GM19455 (cell line): ENCODE measurements around the gene ATP8B1.

Source experiments
- ATAC-seq: cut with Tn5 transposase; IDR thresholded peaks from one replicate; pipeline ENCODE4 v1.9.1; 2021; ENCODE audit not compliant: unreplicated experiment

The ATP8B1 gene

DNA sequence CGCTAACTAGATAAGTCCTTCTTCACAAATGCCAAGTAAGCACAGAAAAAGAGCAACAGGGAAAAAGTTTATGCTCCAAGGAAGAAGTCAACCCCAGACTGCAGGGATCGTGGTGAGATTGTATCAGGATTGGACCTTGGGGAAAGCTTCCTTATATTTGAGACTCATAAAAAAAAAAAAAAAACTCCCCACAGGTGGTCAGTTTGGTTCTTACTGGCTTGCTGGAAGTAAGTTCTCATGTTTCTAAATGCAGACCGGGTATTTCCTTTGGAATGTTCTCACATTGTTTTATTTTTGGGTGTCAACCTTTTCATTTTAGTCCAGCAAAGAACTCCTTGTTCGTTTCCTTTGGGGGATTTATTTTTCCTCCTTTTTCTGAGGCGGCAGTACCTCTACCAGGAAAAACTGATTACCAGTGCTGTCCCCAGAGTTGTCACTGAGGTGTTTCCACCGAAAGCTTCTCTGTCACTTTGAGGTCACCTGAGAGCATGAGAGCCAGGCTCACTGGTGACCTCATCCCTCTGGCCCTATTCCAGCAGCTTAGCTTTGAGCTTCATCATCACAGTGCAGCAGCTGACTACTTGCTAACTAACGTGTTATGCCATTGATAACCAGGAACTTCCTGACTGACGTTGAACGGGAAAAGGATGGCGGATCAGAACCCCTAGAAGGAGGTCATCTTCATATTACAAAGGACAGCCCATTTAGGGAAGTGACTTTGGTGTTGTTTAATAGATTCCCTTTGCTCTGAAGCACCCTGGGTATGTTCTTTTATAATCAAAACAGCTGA, 16.8 kb upstream of the ATP8B1 start:
- ATAC-seq = no peak

DNA sequence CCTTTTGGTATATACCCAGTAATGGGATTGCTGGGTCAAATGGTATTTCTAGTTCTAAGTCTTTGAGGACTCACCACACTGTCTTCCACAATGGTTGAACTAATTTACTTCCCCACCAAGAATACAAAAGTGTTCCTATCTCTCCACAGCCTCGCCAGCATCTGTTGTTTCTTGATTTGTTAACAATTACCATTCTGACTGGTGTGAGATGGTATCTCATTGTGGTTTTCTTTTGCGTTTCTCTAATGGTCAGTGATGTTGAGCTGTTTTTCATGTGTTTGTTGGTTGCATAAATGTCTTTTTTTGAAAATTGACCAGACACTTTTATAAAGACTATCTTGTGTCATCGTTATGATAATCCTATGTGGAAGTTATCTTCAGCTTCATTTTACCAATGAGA, 16.0 kb upstream of the ATP8B1 start:
- no peak for ATAC-seq

DNA sequence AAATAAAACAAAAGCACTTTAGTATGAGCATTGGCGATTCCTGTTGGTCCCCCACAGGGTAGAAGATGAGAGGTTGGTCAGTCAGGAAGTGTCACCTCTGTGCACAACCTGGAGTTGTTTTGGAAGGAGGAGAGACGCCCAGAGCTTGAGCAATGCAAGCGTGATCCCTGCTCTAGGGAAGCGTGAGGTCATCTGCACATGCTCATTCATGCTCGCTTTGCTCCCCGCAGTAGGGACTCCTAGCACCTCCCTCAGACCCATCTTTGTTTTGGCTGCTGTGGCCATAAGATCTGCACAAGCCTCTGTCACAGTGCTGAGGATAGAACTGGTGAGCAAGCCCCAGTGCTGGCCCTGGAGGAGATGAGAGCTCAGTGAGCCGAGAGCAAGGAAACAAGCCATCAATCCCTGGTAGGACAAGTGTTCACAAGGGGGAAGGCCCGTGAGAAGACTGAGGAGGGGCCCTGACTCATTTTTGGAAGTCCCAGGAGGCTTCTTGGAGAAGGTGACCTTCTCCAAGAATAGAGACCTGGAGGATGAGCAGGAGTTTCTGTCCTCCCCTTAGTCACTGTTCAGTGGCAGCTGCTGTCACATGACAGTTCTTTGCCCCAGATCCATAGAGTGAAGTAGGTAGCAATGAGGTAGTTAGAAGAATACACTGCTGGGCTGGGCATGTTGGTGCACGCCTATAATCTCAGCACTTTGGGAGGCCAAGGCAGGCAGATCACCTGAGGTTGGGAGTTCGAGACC, 13.3 kb upstream of the ATP8B1 start:
- ATAC-seq = no peak

DNA sequence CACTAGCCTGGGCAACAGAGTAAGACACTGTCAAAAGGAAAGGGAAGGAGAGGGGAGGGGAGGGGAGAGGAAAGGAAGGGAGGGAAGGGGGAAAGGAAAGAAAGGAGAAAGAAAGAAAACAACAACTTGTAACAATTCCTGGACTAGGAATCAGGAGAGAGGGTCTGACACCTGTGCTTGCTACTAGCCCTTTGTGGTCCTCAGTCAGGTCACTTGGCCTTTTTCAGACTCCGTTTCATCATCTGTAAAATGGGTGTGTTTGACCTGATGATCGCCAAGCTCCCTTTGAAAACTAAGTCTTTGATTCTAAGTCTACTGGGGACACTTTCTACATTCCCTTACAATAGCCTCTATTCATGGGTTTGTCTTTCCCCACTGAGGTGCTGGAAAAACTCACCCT, 11.4 kb upstream of the ATP8B1 start:
- no peak for ATAC-seq

DNA sequence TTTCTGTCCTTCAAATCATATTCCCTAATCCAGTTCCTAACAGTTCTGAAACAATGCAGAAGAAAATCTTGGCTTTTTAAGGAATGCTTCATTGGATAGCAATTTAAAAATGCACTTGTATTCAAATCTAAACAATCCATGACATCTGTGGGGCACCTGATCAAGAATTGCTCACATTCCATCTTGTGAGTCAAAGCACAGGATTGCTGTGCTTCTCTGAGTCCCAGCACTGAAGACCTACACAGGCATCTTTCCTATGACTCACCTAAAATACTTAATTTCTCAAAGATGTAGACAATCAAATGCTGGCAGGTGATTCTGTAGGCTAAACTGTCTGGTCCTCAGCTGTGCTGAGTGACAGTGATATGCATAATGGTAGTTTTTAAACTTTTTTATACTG, 10.1 kb upstream of the ATP8B1 start:
- ATAC-seq = no peak

DNA sequence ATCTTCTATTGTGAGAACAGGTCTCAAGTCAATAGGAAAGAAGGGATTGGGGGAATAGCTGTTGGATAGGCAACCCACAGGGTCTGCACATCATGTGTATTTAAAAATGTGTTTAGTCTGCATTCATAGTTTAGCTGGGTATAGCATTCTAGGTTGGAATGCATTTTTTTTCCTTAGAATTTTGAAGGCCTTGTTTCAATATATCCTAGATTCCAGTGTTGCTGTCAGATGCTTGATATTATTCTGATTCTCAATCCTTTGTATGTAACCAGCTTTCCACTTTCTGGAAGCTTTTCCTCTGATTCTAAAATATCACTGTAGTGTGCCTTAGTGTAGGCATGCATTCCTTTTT, 9.0 kb upstream of the ATP8B1 start:
- ATAC-seq = no peak

DNA sequence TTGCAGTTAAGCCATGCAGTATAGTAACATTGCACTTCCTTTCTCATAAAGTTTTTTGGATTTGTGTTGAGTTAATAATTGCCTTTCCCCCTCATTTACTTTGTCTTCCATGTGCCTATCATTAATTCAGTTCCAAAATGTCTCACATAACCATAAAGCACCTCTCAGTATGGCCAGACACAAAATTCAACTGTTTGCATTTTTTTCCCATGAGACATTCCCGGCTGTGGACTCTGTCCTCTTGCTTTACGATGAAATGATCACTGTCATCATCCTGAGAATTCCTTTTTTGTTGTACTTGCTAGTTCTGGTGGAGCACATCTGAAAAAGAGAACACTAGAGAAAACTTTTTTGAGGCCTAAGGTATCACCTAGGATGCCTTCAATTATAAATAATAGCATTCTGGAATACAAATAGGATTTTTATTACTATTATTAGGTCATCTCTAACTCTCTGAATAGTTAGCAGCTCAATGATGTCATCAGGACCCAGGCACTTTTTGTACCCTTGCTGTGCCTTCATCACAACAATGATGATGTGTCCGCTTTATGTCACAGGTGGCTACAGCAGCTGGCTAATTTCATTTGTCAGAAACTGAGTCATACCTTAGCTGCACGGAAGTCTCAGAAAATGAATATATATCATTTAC, 8.5 kb upstream of the ATP8B1 start:
- no peak for ATAC-seq

DNA sequence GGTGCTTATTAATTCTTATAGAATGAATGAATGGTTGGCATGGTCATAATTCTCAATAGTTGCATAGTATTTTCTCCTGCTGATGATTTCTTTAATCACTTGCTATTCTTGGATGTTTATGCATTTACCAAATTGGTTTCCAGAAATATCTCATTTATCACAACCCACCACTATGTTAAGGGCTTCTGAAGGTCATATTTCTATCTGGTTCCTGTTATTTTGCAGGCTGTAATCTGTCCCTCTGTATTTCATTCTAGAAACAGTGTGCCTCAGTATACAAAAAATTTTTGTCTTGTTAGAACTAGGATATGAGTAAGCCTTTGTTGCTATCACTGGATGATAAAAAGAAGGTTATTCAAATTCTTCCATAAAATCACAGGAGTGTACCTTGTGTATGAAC, 6.1 kb upstream of the ATP8B1 start:
- no peak for ATAC-seq

DNA sequence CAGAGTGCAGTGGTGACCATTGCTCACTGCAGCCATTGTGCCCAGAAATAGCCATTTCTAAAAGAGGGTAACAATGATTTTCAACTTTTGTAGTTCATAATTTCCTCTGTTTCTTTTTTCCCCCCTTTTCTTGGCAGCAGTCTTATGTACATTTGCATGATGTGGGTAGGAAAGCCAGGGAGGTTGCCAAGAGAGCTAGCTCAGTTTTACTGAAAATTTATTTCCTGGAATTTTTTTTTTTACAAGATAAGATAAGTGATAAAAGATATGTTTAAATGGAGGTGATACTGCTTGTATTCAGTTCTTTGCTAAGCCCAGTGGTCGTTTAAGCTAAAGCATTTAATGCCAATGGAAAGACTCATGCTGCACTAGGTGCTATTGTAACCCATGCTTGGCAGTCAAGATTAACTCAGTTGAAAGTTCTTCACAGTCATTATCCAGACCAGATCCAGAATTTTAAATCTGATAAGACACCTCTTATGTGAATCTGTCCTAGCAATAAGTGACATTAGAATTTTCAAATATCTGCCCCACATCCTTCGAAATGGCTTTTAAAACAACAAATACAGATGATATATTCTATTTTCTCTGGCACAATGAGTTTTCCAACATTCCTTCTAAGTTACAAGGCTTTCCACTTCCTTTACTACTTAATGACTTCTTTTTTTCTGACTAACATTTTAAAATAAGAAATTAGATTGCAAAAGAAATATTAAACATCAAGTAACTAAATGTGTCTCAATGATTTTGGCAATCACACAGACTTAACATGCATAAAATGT, 4.4 kb upstream of the ATP8B1 start:
- ATAC-seq = no peak

DNA sequence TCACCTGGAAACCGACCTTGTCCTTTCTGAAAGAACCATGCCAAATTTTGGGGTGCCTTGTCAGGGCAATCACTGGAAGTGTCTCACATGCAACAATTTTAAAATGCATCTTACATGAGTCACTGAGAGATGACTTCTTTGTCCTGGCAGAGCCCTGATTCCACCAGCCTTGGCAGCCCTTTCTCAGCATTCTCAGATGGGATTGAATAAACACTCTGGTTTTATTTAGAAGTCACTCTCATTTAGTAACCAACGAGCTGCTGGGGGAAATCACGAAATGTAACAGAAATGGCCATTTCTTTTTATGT, 3.8 kb upstream of the ATP8B1 start:
- ATAC-seq = no peak

DNA sequence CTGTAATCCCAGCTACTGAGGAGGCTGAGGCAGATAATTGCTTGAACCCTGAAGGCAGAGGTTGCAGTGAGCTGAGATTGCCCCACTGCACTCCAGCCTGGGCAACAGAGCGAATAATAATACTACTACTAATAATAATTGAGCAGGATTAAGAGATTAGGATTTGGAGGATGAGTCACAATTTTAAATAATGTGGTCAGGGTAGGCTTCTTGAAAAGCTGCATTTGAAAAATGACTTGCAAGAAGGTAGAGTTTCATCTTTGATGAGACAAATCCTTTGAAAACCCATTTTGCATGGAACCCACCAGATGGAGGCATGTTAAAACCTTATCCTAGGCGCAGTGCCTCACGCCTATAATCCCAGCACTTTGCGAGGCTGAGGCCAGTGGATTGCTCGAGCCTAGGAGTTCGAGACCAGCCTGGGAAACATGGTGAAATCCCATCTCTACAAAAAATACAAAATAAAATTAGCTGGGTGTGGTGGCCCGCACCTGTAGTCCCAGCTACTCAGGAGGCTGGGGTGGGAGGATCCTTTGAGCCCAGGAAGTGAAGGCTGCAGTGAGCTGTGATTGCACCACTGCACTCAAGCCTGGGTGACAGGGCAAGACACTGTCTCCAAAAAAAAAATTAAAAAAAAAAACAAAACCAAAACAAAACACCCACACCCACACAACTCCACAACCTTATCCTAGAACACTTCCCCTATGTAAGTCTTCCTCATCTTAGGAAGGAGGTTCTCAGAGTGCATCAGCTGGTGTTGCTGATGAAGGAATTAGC, 3.3 kb upstream of the ATP8B1 start:
- ATAC-seq = no peak

DNA sequence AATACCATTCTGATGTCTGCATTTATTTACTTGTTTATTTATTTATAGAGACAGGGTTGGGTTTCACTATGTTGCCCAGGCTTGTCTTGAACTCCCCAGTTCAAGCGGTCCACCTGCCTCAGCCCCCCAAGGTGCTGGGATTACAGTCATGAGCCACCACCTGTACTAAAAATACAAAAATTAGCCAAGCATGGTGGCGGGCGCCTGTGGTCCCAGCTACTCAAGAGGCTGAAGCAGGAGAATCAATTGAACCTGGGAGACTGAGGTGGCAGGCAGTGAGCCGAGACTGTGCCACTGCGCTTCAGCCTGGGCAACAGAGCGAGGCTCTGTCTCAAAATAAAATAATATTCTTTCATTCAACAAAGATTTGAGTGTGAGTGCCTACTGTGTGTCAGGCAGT, 2.0 kb upstream of the ATP8B1 start:
- ATAC-seq = no peak

DNA sequence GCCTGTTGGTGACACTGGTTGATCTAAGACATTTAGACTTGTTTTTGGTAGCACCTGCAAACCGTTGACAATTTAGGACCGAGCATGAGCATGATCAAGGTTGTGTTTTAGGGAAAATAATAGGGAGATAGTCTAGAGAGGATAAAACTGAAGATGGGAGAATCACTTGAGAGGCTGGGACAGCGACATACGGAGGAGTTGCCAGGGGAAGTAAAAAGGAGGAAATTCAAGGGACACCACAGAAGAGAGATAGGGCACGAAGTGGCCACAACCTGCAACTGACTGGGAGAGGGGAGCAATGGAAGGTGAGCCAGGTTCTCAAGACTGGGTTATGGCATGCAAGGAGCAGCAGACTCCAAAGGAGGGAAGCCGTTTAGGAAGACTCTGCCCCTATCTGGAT, 1.4 kb upstream of the ATP8B1 start:
- no peak for ATAC-seq

DNA sequence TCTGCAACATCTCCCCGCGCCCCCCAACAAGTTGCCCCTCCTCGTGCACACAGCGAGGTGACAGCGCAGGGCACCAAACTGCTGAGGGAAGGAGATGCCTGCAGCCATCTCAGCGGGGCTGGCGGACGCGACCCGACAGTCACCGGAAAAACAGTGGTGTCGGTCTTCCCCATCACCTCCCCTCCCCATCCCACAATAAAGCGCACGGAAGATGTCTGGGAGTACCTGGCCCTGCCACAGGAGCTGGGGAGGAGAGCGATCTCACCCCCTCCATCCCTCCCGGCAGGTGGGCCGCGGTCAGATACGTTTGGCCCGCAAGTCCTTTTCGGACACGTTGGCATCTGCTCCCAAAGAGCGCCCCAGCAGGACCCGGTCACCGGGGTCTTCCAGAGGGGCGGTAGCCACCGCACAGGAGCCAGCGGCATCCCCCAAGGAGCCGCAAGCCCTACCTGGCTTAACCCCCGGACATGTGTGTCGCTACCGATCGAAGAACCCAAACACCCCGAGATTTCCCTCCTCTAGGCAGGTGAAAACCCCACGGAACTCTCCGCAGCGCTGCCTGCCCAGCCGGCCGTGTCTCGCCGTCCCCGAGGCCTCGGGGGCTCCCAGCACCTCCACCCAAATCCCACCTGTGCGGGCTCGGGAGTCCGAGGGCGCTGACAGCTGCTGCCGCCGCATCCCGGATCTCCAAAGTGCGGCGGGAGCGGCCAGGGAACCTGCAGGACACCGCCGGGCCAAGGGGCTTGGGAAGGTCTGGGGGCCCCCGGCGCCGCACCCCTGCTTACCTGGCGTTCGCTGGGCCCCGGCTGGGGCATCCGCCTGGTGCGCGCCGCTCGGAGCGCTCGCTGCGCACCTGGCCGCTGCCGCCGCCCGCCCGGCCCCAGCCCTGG, 657 bp downstream of the ATP8B1 start:
- ATAC-seq = peak; percentile 66

DNA sequence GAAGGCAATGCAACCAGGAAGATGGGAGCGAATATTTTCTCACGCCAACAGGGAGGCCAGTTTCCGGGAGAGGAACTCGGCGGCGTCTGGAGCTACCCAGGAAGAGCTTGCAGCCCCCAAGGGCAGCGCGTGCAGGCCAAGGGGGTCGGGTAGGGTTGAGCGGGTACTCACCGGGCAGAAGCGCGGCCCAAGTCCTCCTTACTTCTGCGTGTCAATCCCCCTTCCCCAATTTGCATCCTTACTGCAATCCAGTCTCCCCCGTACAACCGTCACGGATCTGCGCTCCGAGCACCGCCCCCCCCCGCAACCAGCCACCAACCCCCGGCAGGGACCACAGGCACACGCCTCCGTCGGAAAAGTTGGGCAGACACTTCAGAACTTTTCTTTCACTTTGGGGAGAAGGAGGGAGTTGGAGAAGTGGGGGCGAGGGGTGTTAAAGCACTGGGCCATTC, 1.3 kb downstream of the ATP8B1 start:
- ATAC-seq = no peak

DNA sequence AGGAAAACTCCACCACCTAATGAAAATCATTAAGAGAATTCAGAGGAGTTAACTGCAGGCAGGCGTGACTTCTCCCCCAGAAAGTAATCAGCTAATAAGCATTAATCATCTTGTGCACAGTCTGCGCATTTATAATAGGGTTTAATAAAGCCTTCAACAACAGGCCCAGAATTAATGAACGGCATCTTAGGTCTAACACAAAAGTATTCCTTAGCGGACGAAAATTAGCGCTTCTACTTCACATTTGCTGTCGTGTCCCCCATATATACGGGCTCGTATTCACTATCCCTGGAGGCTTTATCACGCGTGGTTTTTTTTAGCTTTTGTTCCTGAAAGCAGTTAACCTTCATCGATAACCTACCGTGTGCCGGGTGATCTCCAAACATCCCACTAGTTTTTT, 1.8 kb downstream of the ATP8B1 start:
- no peak for ATAC-seq

DNA sequence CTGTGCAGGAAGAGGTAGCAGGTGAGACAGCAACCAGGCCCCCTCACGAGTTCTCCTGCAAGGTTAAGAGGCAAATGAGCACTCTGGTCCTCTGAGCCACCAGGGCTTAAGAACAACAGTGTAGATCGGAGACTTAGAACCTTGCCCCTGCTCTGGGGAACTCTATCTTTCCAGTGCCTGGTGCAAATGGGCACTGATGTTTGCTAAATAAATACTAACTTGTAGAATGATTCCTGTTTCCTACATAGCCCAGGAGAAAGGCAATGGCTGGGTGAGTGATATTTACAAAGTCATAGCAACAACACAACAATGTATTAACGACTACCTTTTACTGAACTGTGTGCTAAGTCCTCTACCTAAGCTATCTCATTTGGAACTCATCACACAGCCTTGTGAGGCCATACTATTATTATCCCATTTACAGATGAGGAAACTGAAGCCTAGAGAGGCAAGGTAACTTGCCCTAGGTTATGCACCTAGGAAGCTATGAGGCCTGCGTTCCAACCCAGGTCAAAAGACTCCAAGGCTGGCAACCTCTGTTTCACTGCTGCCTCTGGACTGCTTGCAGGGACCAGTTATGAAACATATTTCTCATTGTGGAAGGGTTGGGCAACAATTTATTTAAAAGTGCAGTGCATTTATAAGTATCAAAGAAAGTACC, 4.3 kb downstream of the ATP8B1 start:
- no peak for ATAC-seq

DNA sequence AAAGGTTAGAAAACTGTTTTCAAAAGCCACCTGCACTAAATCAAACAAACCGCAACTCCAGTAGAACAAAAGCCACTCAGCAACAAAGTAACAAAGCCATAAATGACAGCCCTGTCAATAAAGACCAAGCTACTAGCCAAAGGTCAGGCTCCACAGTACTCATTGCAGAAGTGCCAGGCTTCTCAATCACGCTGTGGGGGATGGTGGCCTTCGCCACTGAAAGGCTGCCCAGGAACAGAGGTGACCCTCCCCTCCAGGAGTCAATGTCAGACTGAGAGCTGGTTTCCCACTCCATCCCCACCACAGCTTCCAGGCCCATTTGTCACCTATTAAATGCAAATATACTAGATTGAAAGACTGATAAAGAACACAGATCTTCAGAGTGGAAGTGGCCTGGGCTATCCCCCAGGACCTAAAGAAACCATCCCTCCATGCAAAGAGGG, 5.9 kb downstream of the ATP8B1 start:
- ATAC-seq = no peak
